AG04449 (cell line): ENCODE measurements around the gene HES2.
"Not testable (repeated sequence)": the region's sequence is repeated elsewhere in the genome, so short reads cannot be mapped to it uniquely, and the experiment has no call there.

Experiments
- CTCF ChIA-PET: fragments of 350-600 bp; formaldehyde crosslinking; extraction: SDS; loops from one replicate; lab custom pipeline; 2021; ENCODE audit warnings: antibody characterized with exemption; lab: Yijun Ruan, JAX
- POLR2A ChIA-PET: fragments of 400-600, 350-600 bp; formaldehyde crosslinking; extraction: SDS; loops from one replicate; lab custom pipeline; 2020; ENCODE audit warnings: antibody characterized with exemption, inconsistent platforms; lab: Yijun Ruan, JAX
- DNase-seq: peaks from one replicate; pipeline ENCODE4 v3.0.0-alpha.2; 2010; ENCODE audit warnings: low read depth, low spot score
- H3K4me3 ChIP-seq: 2 replicates; pipeline ENCODE4 v1.5.1; 2011; ENCODE audit warnings: low read depth, mild to moderate bottlenecking, control low read depth, low read length
- TF ChIP-seq, protein P1 (sequence below): IDR thresholded peaks from one replicate; pipeline ENCODE4 v1.5.1; 2011; ENCODE audit warnings: mild to moderate bottlenecking, moderate library complexity, low read length, control low read depth, inconsistent platforms; ENCODE audit not compliant: insufficient read depth; ENCODE audit errors: missing control alignments

HES2 gene

DNA sequence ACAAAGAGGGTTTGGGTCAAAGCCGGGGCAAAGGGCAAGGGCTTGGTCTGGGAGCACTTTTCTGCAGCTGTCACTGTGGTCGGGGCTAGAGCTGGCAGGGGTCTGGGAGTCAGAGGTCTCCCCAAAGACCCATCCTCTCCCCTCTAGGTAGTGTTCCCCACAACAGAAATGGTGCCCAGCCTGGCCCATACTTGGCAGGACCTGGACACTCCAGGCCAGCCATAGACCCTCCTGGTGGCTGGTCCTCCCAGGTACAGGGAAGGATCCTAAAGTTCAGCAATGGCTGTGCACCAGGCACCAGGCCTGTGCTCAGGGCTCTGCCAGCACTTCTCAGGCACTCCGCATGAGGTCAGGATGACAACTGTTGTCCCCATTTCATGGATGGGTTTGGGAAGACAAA lies 15.8 kb upstream of the HES2 start:
- no peak for DNase-seq
- no peak overlapping the region for H3K4me3 ChIP-seq
- ChIA-PET CTCF (interaction anchor here (2.0 to 6.8 kb wide), 3 partner anchors 16 to 188 kb away, joined by 5 to 107 read pairs (median 82); partner anchors contain the start of genes HES2 and HES3), POLR2A (no interaction called here)
- TF ChIP-seq, protein P1, sequence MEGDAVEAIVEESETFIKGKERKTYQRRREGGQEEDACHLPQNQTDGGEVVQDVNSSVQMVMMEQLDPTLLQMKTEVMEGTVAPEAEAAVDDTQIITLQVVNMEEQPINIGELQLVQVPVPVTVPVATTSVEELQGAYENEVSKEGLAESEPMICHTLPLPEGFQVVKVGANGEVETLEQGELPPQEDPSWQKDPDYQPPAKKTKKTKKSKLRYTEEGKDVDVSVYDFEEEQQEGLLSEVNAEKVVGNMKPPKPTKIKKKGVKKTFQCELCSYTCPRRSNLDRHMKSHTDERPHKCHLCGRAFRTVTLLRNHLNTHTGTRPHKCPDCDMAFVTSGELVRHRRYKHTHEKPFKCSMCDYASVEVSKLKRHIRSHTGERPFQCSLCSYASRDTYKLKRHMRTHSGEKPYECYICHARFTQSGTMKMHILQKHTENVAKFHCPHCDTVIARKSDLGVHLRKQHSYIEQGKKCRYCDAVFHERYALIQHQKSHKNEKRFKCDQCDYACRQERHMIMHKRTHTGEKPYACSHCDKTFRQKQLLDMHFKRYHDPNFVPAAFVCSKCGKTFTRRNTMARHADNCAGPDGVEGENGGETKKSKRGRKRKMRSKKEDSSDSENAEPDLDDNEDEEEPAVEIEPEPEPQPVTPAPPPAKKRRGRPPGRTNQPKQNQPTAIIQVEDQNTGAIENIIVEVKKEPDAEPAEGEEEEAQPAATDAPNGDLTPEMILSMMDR, result no peak

DNA sequence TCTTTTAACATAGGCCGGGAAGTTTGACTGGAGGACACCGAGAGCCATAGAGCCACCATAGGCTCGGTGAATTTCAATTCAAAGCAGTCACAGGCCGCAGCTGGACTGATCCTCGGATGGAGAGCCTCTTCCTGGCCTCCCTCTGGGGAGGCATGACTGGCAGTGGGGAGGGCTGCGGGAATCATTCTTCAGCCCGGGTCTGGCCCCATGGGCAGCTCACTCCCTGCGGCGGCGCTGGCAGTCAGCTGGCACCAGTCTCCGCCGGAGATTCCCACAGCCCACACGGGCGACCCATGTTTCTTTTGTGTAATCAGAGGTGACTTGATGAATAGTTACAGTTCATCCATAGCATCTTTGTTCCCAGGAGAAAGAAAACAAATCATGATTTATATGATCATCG lies 15.4 kb upstream of the HES2 start:
- no peak overlapping the region for H3K4me3 ChIP-seq
- POLR2A ChIA-PET, result no interaction called here
- CTCF ChIA-PET, result interaction anchor here (2.0 to 4.7 kb wide), 2 partner anchors 15 to 187 kb away, joined by 5 to 82 read pairs; partner anchors contain the start of genes HES2 and HES3
- TF ChIP-seq, protein P1, result no peak
- DNase-seq, result no peak

DNA sequence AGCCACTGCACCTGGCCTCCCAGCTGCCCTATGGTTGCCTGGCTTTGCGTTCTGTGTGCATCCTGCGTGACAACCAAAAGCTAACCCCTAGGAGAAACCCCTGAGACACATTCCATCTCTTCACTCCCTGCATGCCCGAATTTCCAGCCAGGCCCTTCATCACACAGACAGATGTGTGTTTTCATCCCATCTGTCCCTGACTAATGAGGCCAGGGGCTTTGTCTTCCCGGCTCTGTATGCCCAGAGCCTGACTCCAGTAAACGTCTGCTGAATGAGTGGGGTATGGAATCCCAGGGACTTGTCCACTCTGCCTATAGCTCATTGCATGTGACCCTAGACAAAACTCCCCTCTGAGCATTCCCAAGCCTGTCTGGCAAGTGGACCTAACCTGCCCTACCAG lies 14.5 kb upstream of the HES2 start:
- no peak overlapping the region for H3K4me3 ChIP-seq
- ChIA-PET CTCF (interaction anchor here (2.0 kb wide), 1 partner anchor 14 kb away, joined by 5 read pairs; the partner anchor contains the start of gene HES2), POLR2A (no interaction called here)
- DNase-seq, result no peak
- TF ChIP-seq, protein P1, result no peak

DNA sequence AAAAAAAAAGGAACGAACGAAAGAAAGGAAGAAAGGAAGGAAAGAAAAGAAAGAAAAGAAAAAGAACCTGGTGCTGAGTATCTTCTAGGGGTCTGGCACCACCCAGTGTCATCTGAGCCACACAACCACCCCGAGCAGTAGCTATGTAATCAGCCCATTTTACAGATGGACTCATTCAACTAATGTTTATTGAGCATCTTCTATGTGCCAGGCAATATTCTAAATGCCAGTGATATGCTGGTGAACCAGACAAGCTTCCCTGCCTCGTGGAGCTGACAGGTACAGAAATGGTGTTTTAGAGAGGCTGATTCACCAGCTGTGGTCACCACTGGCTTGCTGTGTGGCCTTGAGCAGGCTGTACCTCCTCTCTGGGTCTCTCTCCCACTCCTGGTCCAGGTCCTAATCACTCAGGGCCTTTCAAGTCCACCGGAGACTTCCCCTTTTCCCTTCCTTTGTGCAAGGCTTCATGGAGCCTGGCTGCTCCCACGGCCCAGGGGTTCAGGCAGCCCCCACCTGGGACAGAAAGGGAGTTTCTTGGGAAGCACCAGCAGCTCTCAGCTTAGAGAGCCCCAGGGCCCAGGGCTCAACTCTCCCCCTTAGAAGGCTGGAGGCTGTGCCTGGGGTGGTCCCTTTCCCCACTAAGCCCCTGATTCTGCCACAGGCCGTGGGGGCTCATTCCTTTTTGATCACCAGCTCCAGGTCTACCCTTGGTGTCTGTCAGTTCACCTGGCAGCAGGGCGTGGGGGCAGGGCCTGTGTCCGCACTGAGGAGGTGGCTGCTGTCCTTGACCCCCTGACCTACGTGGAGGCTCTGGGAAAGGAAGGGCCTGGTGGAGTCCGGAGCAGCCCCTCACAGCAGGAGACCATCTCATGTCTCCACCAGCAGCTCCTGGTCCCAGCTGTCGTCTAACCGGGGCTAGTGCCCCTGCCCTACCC lies 12.2 kb upstream of the HES2 start:
- DNase-seq, POLR2A ChIA-PET, H3K4me3 ChIP-seq: not testable (repeated sequence)
- CTCF ChIA-PET, result interaction anchor here (1.6 to 2.0 kb wide), 2 partner anchors 9 to 18 kb away, joined by 4 to 9 read pairs; no protein-coding TSS in a partner anchor

DNA sequence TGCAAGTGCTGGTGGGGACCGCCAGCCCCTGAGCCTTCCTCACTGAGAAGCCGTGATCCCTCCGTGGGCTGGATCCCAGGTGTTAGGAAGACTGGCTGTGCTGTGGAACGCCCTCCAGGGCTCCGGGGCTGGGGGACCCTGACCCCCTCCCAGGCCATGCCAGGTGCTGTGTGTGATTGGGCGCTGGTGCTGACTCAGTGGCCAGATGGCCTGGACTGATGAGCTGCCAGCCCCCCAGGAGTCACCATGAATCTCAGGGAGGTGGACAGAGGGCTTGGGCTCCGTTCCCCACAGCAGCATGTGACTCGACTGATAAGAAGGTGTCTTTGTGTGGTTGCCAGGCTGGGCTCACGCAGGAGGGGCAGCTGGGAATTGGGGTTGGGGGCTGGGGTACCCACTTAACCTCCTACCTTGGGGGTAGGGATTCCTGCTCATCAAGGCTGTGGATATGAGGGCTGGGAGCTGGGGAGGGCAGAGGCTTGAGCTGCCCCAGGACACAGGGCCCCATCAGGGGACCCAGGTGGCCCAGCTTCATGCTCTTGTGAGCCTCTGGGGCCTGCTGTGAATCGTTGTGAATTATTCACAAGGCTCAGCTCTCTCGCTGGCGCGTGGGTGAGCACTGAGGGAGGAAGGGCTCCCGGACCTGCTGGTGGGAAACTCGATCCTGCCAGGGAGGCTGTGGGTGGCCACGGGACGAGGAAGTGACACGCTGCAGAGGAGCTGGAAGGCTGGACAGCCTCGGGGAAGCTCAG lies 10.1 kb upstream of the HES2 start:
- POLR2A ChIA-PET, H3K4me3 ChIP-seq, DNase-seq: not testable (repeated sequence)
- CTCF ChIA-PET, result interaction anchor here (0.6 to 3.9 kb wide), 5 partner anchors 9 to 84 kb away, joined by 3 to 34 read pairs (median 3); no protein-coding TSS in a partner anchor

DNA sequence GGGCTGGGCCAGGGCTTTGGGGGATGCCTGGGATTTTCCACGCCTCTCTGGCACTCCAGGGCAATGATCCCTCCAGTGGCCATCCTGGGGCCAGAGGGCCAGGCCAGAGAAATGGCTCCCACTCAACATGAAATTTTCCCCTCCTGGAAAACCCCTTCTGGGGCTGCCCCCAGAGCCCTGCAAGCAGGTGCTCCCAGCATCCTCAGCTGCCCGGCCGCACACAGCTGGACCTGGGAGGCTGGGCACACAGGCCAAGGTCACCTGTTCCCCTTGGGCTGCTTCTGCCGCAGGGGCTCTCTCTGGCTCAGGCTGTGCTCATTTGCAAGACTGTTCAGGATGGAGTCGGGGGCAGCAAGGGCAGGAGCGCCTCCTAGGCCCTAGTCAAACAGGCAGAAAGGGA lies 8.7 kb upstream of the HES2 start:
- POLR2A ChIA-PET, DNase-seq, H3K4me3 ChIP-seq: not testable (repeated sequence)
- CTCF ChIA-PET, result interaction anchor here (3.9 kb wide), 1 partner anchor 11 kb away, joined by 34 read pairs; no protein-coding TSS in a partner anchor

DNA sequence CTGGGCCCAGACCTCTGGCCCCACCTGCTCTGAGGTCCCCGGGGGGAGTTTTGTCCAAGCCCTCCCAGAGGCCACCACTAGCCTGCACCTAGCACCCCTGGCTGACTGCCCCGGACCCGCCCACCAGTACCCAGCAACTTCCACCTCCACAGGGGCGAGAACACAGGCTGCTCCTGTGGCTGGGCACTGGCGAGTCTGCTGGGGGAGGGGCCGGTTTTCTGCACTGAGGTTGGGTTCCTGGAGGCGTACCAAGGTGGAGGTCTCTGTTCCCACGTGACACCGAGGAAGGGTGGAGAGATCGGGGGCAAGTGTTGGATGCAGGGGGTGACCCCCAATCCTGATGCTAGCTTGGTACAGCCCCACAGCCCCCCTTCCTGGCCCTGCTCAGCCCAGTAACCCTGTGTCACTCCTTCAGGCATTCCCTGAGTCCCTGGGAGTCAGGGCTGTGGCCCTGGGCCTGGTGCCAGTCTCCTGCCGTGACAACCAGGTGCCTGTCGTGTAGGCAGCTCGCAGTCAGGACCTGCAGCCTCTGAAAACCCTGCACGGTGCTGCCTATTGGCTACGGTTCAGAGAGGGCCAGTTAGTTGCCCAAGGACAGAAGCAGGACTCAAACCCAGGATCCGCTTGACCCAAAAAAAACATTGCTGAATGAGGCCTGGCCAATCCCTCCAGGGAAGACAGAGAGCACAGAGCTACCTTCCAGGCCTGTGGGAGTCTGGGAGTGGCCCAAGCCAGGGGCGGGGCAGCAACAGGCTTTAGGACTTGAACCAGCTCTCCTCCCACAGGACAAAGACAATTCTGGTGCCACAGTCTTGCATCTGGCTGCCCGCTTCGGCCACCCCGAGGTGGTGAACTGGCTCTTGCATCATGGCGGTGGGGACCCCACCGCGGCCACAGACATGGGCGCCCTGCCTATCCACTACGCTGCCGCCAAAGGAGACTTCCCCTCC lies 8.0 kb upstream of the HES2 start:
- H3K4me3 ChIP-seq, result no peak overlapping the region
- TF ChIP-seq, protein P1, result no peak
- CTCF ChIA-PET, result interaction anchor here (1.7 to 3.9 kb wide), 2 partner anchors 11 kb away, joined by 20 to 34 read pairs; no protein-coding TSS in a partner anchor
- no peak for DNase-seq
- POLR2A ChIA-PET, result no interaction called here
